ENCODE measurements around the gene TSPAN18.

TSPAN18 gene

DNA sequence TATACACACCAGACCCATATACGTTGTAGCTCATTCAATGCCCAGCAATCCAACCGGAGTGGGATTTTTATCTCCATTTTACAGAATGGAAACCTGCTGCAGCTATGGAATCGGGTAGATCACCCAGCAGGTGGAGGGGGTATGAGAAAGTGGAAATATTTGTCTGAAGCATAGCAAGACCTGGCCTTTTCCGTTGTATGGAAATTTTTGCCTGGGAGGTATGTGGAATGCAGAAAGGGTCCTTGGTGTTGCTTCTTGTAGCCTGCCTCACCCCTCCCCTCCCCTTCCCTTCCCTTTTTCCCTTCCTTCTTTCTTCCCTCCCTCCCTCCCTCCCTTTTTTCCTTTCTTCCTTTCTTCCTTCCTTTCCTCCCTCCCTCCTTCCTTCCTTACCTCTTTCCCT is 15.2 kb downstream of the TSPAN18 start:
- DNase-seq, result no peak

DNA sequence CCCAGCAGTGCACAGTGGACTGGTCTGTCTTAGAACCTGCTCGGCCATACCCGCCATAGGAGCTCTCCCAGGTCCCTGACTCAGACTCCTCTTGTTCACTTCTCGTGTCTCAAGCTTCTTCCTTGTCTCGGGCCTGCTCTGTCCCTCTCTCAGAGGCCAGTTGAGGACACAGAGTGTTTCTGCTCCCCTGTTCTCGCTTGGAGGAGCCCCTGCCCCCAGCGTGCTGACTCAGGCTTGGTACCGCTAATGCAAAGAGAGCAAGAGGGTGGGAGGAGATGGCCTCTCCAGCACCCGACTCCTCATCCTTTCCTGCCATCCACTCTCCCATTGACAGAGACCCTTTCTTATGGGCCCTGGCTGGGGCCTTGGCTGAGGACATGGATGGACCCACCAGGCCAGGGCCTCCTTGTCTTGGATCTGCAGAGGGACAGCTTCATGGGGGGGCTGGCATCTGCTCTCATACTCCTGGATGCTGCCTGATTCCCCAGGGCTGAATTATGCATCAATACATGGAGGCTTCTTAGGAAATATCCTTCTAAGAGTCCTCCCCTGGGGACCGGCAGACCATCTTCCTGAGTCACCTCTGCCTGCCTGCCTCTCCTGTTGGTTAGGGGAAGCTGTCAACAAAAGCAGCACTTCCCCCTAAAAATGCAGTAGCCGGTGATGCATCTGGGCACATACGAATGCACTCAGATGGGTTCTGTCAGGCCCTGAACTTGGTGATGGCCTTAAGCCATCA is 15.9 kb downstream of the TSPAN18 start:
- no peak for DNase-seq

DNA sequence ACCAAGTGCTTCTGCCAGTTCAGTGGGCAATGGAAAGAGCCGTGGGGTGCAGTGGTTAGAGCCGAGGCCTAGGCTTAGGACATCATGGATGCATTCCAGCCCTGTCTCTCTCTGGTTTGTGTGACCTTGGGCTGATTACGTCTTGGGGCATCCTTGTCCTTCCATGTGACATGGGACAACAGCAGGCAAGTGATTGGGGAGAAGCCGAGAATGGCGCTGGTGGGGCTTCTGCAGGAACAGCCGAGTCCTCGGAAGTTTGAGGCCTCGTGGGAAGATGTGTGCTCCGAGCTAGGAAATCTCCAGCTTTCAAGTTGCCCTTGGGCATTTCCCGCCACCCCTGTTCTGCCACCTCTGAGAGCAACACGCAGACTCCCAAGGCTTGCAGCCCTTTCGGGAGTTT is 16.6 kb downstream of the TSPAN18 start:
- DNase-seq, result no peak

DNA sequence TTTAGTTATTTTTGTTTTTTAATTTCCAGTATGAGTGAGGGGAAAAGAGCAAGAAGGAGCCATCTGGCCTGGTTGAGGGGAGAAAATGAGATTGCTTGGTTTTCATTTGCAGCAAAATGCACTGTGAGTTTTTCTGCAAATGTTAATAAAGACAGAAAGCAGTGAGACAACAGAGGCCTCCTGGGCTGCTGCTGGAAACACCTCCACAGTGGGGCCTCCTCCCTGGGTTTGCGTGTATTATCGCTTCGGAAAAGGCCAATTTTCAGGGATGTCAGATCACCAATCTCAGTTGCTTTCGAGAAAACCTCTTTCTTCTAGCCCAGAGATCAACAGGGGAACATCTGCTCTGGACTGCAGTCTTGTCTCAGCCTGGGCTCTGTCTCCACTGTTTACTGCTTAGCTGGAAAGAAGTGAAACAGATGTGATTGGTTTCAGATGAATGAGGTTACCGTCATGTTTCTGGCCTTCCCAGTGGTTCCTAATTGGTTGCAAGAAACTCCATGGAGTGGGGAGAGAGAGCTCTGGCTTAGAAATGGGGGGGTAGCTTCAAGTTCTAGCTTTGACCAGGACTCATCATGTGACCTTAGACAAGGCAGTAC is 17.3 kb downstream of the TSPAN18 start:
- DNase-seq, result no peak

GRCh38 chr11:44746894-44747293 is 20.1 kb downstream of the TSPAN18 start:
- no peak for DNase-seq

DNA sequence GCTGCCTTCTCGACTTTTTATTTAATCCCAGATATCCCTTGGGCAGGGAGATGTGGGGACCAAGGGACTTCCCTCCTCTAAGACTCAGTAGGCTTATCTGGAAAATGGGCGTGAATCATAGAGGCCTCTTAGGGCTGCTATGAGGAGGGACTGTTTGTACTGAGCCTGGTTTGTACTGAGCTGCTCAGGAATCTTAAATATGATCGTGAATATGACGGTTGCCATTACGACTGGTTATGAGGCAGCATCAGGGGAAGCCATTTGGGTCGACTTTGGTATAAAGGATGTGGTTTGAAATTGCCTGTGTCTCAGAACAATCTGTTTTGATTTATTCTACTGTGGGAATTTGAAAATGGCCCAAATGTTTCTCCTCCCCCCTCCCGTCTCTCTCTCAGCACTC is 20.6 kb downstream of the TSPAN18 start:
- DNase-seq, result no peak

- DNase-seq, result no peak
These were observed 21.1 kb downstream of the TSPAN18 start for GRCh38 chr11:44747836-44748235.

DNA sequence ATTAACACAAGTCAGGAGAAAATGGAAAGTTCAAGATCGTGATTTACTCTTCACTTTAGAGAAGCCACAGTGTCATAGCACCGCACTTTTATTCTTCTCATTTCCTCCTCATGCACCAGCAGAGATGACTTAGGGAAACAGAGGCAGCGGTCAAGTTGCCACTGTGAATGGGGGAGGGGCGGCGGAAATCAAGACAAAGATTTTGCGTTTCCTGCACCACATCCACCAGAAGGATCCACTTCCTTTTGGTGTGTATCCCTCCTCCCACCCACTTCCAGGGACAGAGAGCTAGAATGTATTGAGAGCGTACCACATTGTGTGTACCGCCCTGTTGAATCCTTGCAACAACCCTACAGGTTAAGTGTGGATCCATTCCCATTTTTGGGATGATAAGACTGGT is 21.8 kb downstream of the TSPAN18 start:
- no peak for DNase-seq

- DNase-seq, result no peak
These were observed 22.4 kb downstream of the TSPAN18 start for GRCh38 chr11:44749189-44749588.

DNA sequence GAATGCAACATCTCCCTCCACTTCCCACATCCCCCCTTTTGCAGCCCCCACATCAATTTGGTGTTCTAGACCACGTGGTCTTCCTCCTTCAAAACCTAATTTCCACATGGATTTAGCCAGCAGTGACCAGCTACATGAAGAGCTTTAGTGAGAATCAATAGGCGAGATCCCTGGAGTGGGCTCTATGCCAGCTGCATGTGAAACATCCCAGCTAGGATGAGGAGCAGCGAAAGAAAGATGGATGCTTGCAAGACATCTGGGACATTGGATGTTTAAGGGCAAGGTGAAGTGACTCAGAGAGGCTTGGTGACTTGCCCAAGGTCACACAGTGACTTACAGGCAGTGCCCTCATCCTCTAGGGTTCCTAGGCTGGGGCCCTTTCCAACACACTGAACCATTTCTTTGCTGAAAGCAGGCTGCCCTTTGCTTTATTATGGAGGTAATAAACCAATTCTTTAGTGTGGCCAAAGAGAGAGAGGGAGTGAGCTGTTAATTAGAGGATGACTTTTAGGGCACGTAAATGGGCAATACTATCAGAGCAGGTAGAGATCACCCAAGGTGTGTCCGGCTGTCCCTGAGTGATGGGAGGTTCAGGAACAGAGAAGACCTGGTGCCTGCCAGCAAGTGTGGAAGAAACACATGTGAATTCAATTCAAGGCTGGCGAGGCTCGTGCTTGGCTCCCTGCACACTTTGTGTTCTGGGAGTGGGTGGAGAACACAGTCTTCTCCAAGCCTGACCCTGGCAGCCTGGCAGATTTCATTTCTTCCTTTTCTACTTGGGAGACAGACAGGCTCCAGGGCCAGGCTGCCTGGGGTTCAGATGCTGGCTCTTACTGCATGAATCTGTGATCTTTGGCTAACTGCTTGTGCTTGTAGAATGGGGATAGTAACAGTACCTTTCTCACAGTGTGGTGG is 24.0 kb downstream of the TSPAN18 start:
- no peak for DNase-seq

GRCh38 chr11:44752300-44752699 is 25.5 kb downstream of the TSPAN18 start:
- DNase-seq, result no peak

DNA sequence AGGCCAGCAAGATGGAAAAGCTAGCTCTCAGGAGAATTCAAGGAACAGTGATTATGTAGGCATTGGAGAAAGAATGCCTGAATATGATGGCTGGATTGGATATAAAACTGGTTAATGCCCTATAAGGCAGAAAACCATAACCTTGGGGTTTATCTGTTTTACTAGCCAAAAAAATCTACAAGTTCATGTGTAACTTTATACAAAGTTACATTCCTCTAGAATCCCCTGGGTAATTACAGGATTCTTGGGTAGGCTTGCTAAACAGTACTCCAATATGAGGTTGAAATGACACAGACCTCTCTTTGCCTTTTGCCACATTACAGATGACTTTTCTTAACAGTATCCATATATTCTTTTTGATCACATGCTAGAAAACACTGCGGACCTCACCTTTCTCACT is 26.0 kb downstream of the TSPAN18 start:
- DNase-seq, result no peak

GRCh38 chr11:44753961-44754645 is 27.3 kb downstream of the TSPAN18 start:
- DNase-seq, result no peak

DNA sequence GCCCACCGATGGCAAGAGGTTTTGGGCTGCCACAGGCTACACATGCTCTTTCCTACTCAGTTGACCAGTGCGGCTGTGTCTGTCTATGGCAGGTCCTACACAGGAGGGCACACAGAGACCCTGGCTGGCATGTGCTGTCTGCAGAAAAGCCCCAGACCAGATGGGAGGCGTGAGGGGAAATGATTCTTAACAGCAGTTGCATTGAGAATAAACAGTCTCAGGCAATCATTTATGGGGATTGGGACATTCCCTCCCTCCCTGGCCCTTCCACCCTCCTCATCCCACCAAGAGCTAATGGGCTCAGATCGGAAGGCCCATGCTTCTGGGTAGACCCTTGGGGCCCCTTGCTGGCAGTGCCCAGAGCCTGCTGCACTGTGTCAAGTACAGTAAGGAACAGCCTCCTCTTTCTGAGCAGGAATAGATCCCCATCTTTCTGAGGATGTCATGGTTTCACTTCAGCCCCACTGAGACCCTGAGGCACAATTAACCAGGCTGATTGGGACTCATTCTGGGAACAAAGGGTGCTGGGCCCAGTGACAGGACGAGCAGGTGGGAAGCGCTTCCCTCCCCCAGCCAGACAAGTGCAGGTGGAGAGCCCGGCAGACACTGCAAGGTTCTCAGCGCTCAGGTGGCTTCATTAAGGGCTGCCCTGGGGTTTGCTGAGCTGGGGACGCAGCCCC is 28.3 kb downstream of the TSPAN18 start:
- no peak for DNase-seq

DNA sequence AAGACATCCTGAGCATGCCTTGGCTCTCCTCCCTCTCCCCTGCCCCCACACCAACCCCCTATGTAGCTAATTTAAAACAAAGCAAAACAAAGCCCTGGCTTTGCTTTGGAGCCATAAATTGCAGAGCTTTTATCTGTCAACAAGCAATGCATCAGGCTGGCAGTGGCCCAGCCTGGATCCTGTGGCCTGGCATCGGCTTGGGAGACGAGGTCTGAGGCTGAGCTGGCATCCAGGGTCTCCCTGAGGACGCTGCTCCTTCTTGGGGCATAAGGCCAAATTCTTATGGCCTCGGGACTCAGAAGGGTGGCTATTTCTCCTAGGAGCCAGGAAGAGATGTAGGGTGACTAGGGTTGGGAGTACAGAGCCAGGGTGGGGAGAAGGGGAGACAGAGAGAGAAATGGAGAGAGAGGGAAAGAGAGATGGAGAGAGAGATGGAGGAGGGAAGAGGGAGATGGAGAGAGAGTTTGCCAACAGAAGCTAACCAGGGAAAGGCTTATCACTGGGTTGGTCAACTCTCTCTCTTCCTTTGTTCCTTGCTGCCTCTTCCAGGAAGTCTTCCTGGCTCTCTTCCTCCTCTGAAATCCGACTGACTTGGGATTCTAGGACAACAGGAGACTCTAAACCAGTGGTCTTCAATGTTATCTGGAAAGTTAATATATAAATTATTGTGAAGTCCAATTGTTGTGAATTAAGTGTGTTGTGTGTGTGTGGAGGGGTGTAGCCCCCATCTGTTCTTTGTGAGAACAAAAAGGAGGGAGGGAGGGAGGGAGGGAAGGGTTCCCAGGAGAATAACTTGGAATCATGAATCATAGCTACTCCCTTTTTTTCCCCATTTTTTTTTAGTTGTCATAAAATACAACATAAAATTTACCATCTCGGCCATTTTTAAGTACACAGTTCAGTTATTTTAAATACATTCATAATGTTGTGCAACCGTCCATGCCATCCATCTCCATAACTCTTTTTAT is 29.1 kb downstream of the TSPAN18 start:
- no peak for DNase-seq

- no peak for DNase-seq
These were observed 32.2 kb downstream of the TSPAN18 start for GRCh38 chr11:44758983-44759382.

GRCh38 chr11:44759743-44760476 is 33.1 kb downstream of the TSPAN18 start:
- no peak for DNase-seq

- DNase-seq, result no peak
These were observed 33.7 kb downstream of the TSPAN18 start for GRCh38 chr11:44760477-44760872.

DNA sequence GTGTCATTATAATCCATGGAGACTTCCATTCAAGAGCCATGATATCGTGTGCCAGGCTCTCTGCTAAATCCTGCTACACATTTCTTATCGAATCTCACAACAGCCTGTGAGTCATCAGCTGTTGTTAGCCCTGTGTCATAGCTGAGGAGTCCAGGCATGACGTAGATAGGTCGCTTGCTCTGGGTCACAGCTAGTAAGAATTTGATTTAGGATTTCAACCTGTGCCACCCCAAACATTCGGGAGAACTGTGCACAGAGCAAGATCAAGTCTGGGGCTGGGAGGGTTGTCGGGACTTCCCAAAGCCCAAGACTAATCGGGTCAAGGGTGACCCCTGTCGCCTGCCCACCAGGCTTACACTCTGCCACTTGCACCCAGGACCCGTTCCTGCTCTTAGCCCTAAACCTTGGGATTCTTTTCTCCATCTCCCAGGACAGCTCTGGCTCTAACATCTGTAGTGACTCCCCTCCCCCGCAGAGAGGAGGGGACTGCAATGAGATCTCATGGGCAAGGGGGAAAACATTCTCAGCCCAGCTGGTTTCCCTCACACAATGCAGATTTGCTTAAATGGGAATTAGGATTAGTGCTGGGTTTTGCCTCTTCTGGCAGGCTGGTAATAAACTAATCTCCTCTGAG is 34.3 kb downstream of the TSPAN18 start:
- no peak for DNase-seq

DNA sequence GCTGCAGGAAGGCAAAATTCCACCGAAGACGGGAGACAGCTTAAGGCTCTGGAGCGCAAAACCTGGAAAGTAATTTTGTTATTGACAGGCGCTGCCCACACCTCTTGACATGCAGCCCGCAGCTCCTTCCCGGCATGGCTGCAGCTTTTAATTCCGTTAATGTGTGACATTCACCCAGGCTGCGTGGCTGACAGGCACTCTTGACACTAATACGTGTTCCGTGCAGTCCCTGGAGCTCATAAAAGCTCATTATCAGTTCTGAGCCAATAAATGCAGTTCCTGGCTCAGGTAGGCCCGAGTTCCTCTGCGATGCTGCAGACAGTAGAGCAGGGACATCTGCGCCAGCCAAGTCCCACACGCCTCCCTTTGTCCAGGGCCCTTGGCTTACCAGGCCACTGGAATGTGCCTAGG is 34.8 kb downstream of the TSPAN18 start:
- DNase-seq, result no peak
